GM23338 (cell line): ENCODE data around the gene SNRNP35. TPM values are rescaled to one million over a fixed set of nuclear protein-coding genes. Genes with fewer than 3 reads are reported as not detected.

Experiments
- ATAC-seq: fragments of 200-7000 bp; cut with Tn5 transposase; 3 replicates; pipeline ENCODE4 v1.9.1; 2020
- DNase-seq: peaks from one replicate; pipeline ENCODE4 v3.0.0-alpha.2; 2015; ENCODE audit warnings: low spot score
- H2AFZ ChIP-seq: fragments of 200-600 bp; sonication (generic); 2 replicates; pipeline ENCODE4 v1.8.0; 2016; ENCODE audit warnings: antibody characterized with exemption, mild to moderate bottlenecking, moderate library complexity
- H3F3A ChIP-seq: fragments of 200-600 bp; sonication (generic); replicated peaks from 2 replicates; pipeline ENCODE4 v1.8.0; 2017; ENCODE audit warnings: antibody characterized with exemption, mixed run types, low read depth
- H3K27ac ChIP-seq: fragments of 200-600 bp; sonication (generic); 2 replicates; pipeline ENCODE4 v1.6.1; 2016; ENCODE audit warnings: low read depth
- H3K27me3 ChIP-seq: fragments of 200-600 bp; sonication (generic); 2 replicates; pipeline ENCODE4 v1.8.0; 2016; ENCODE audit warnings: mild to moderate bottlenecking, mixed run types, moderate library complexity; ENCODE audit not compliant: insufficient read depth
- H3K36me3 ChIP-seq: fragments of 200-600 bp; sonication (generic); 2 replicates; pipeline ENCODE4 v1.8.0; 2016; ENCODE audit warnings: mild to moderate bottlenecking; ENCODE audit not compliant: insufficient read depth
- H3K4me1 ChIP-seq: fragments of 200-600 bp; sonication (generic); 2 replicates; pipeline ENCODE4 v1.8.0; 2016; ENCODE audit warnings: mild to moderate bottlenecking, moderate library complexity; ENCODE audit not compliant: insufficient read depth
- H3K4me2 ChIP-seq: fragments of 200-600 bp; sonication (generic); 2 replicates; pipeline ENCODE4 v1.7.1; 2017; ENCODE audit warnings: mixed run types
- H3K4me3 ChIP-seq: fragments of 200-600 bp; sonication (generic); 2 replicates; pipeline ENCODE4 v1.6.1; 2016; ENCODE audit warnings: mixed run types
- H3K79me2 ChIP-seq: fragments of 200-600 bp; sonication (generic); replicated peaks from 2 replicates; pipeline ENCODE4 v1.8.0; 2017; ENCODE audit warnings: mild to moderate bottlenecking; ENCODE audit not compliant: insufficient read depth
- H3K9me2 ChIP-seq: fragments of 200-600 bp; sonication (generic); 2 replicates; pipeline ENCODE4 v1.8.0; 2017; ENCODE audit not compliant: insufficient read depth
- H4K20me1 ChIP-seq: fragments of 200-600 bp; sonication (generic); replicated peaks from 2 replicates; pipeline ENCODE4 v1.8.0; 2017; ENCODE audit warnings: mild to moderate bottlenecking; ENCODE audit not compliant: insufficient read depth
- H3K27ac Mint-ChIP-seq: 2 replicates; pipeline ENCODE4 v1.8.0; 2020; ENCODE audit warnings: inconsistent platforms, mild to moderate bottlenecking, moderate library complexity, mixed read lengths
- H3K27me3 Mint-ChIP-seq: 3 replicates; pipeline ENCODE4 v1.8.0; 2022; ENCODE audit warnings: low read depth, mild to moderate bottlenecking, moderate library complexity, mixed read lengths, inconsistent platforms; ENCODE audit not compliant: insufficient read depth, poor library complexity
- H3K36me3 Mint-ChIP-seq: 3 replicates; pipeline ENCODE4 v1.8.0; 2021; ENCODE audit warnings: low read depth, mild to moderate bottlenecking, inconsistent platforms, moderate library complexity, mixed read lengths
- H3K4me1 Mint-ChIP-seq: 3 replicates; pipeline ENCODE4 v1.8.0; 2020; ENCODE audit warnings: mild to moderate bottlenecking, inconsistent platforms, mixed read lengths
- H3K4me3 Mint-ChIP-seq: 3 replicates; pipeline ENCODE4 v1.8.0; 2021; ENCODE audit warnings: moderate library complexity, mild to moderate bottlenecking, inconsistent platforms, mixed read lengths
- H3K9me3 Mint-ChIP-seq: 3 replicates; pipeline ENCODE4 v1.8.0; 2020; ENCODE audit warnings: moderate library complexity, mild to moderate bottlenecking, inconsistent platforms, mixed read lengths
- CREB1 ChIP-seq: fragments of 250-450 bp; sonication (Bioruptor Pico); IDR thresholded peaks from 2 replicates; pipeline ENCODE4 v1.5.0; 2020; ENCODE audit warnings: low read depth, mild to moderate bottlenecking, moderate library complexity
- EZH2phosphoT487 ChIP-seq: fragments of 200-600 bp; sonication (generic); IDR thresholded peaks from one replicate; pipeline ENCODE4 v1.8.1; 2018; ENCODE audit warnings: antibody characterized with exemption; ENCODE audit not compliant: unreplicated experiment
- NANOG ChIP-seq: IDR thresholded peaks from 2 replicates; pipeline ENCODE4 v1.6.1; 2016; ENCODE audit warnings: antibody characterized with exemption, borderline replicate concordance
- POLR2AphosphoS5 ChIP-seq: IDR thresholded peaks from 2 replicates; pipeline ENCODE4 v1.6.1; 2016; ENCODE audit warnings: antibody characterized with exemption, low read depth
- REST ChIP-seq: IDR thresholded peaks from one replicate; pipeline ENCODE4 v1.6.1; 2018; ENCODE audit warnings: antibody characterized with exemption; ENCODE audit not compliant: unreplicated experiment
- ZNF114 ChIP-seq: fragments of 250-450 bp; sonication (Bioruptor Pico); IDR thresholded peaks from 2 replicates; pipeline ENCODE4 v1.5.0; 2020; ENCODE audit warnings: mild to moderate bottlenecking, moderate library complexity
- ZNF331 ChIP-seq: fragments of 250-450 bp; sonication (Bioruptor Pico); IDR thresholded peaks from 2 replicates; pipeline ENCODE4 v1.5.0; 2020; ENCODE audit warnings: low read depth, mild to moderate bottlenecking, moderate library complexity
- polyA plus RNA-seq: library from polyadenylated mRNA; unstranded; fragments of >200 nt; fragmentation: Nextera tagmentation; extraction: Ambion mirVana; gene quantifications from 2 replicates; pipeline ENCODE4 v1.2.1, GENCODE V29; 2016
- small RNA-seq: library from RNA; depleted of rRNA; stranded (forward); fragments of <200 nt; gene quantifications from one replicate; pipeline ENCODE3, GENCODE V24; 2014; ENCODE audit warnings: low replicate concordance
- total RNA-seq: library from RNA; depleted of rRNA; stranded (reverse); fragments of >200 nt; shearing (Covaris generic); gene quantifications from 2 replicates; pipeline ENCODE4 v1.2.3, GENCODE V29; 2014; rRNA removed

SNRNP35 gene
- total and polyA plus RNA-seq, 2 experiments from 2014 or later: 8.4 to 38.4 TPM

DNA sequence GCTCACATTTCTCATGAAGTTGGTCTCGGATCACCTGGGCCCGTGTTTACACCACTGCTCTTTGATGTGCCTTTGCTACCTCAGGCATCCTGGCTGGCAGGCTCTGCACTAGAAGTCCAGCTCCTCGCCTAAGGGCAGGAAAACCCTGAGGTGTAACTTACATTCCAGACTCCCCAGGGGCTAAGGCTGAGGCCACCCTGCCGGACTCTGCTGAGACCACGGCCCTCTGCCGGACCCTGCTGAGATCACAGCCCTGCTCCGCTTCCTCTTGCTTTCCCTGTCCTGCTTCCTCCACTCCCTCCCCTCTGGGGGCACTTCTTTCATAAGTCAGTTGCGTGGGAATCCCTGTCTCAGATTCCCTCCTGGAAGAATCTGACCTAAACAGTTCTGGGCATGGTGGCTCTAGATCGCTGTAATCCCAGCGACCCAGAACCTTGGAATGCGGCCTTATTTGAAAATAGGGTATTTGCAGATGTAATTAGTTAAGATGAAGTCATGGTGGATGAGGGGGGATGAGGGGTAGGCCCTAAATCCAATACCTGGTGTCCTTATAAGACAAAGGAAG, 58.4 kb downstream of the SNRNP35 start:
- TF ChIP-seq EZH2phosphoT487 (no peak), CREB1 (CRISPR knock-in tag) (no peak), POLR2AphosphoS5 (no peak), ZNF331 (CRISPR knock-in tag) (no peak), ZNF114 (no peak), NANOG (no peak), REST (no peak)
- Mint-ChIP-seq H3K27me3 (no peaks in the 10 kb centered on the region), H3K9me3 (no peaks in the 10 kb centered on the region), H3K27ac (no peak overlapping the region; the same call in 1 of the 2 replicates), H3K4me3 (no peak overlapping the region), H3K36me3 (peaks cover 17% of the 10 kb centered on the region), H3K4me1 (peaks cover 6% of the 10 kb centered on the region; the same call in 2 of the 3 replicates)
- ATAC-seq (peak; percentile 59), DNase-seq (no peak)
- H3K4me3 ChIP-seq: no peak overlapping the region
- H3K4me1 ChIP-seq: no peaks in the 10 kb centered on the region
- H3K36me3 ChIP-seq: no peaks in the 10 kb centered on the region
- no peak overlapping the region for H2AFZ ChIP-seq
- H3F3A ChIP-seq: no peaks in the 10 kb centered on the region
- no peaks in the 10 kb centered on the region for H3K9me2 ChIP-seq
- H4K20me1 ChIP-seq: peaks cover 3% of the 10 kb centered on the region; the same call in 1 of the 2 replicates
- no peaks in the 10 kb centered on the region for H3K27me3 ChIP-seq
- H3K4me2 ChIP-seq: no peak overlapping the region
- H3K79me2 ChIP-seq: no peaks in the 10 kb centered on the region
- H3K27ac ChIP-seq: no peak overlapping the region

Small RNAs within 50 kb of the gene (small RNA-seq; reads per million reads assigned to genes)
- gene AC145423.2: not detected

Other genes with a start within 250 kb of the SNRNP35 start
- 43.2 and 77.9 TPM in 2 replicates for gene MPHOSPH9, start 225.0 kb upstream of the SNRNP35 start, total RNA-seq
- gene MPHOSPH9, start 225.0 kb upstream of the SNRNP35 start, polyA plus RNA-seq: 26.2 and 30.5 TPM in 2 replicates
- 13.3 and 14.8 TPM in 2 replicates for gene MTRFR, start 224.7 kb upstream of the SNRNP35 start, total RNA-seq
- gene MTRFR, start 224.7 kb upstream of the SNRNP35 start, polyA plus RNA-seq: 33.2 and 38.4 TPM in 2 replicates
- 240 and 244 TPM in 2 replicates for gene CDK2AP1, start 186.3 kb upstream of the SNRNP35 start, total RNA-seq
- gene CDK2AP1, start 186.3 kb upstream of the SNRNP35 start, polyA plus RNA-seq: 207 and 232 TPM in 2 replicates
- 49.1 and 49.5 TPM in 2 replicates for gene SBNO1, start 93.3 kb upstream of the SNRNP35 start, total RNA-seq
- gene SBNO1, start 93.3 kb upstream of the SNRNP35 start, polyA plus RNA-seq: 25.3 and 34.9 TPM in 2 replicates
- 29.0 and 29.3 TPM in 2 replicates for gene KMT5A, start 74.0 kb upstream of the SNRNP35 start, total RNA-seq
- 12.9 and 19.0 TPM in 2 replicates for gene KMT5A, start 74.0 kb upstream of the SNRNP35 start, polyA plus RNA-seq
- 0.58 and 1.4 TPM in 2 replicates for gene RILPL2, start 21.5 kb upstream of the SNRNP35 start, total RNA-seq
- 1.8 and 2.0 TPM in 2 replicates for gene RILPL2, start 21.5 kb upstream of the SNRNP35 start, polyA plus RNA-seq
- 5.8 and 7.9 TPM in 2 replicates for gene RILPL1, start 75.6 kb downstream of the SNRNP35 start, total RNA-seq
- gene RILPL1, start 75.6 kb downstream of the SNRNP35 start, polyA plus RNA-seq: 3.9 and 4.4 TPM in 2 replicates
- 253 and 262 TPM in 2 replicates for gene TMED2, start 126.4 kb downstream of the SNRNP35 start, total RNA-seq
- gene TMED2, start 126.4 kb downstream of the SNRNP35 start, polyA plus RNA-seq: 138 and 174 TPM in 2 replicates
- gene DDX55, start 144.0 kb downstream of the SNRNP35 start, total RNA-seq: 39.8 and 59.2 TPM in 2 replicates
- gene DDX55, start 144.0 kb downstream of the SNRNP35 start, polyA plus RNA-seq: 36.2 and 53.3 TPM in 2 replicates
- 90.8 and 117 TPM in 2 replicates for gene EIF2B1, start 175.5 kb downstream of the SNRNP35 start, total RNA-seq
- gene EIF2B1, start 175.5 kb downstream of the SNRNP35 start, polyA plus RNA-seq: 30.2 and 33.5 TPM in 2 replicates
- 19.6 and 27.7 TPM in 2 replicates for gene GTF2H3, start 175.7 kb downstream of the SNRNP35 start, total RNA-seq
- gene GTF2H3, start 175.7 kb downstream of the SNRNP35 start, polyA plus RNA-seq: 10.5 and 11.1 TPM in 2 replicates
- 6.0 and 6.8 TPM in 2 replicates for gene TCTN2, start 213.0 kb downstream of the SNRNP35 start, total RNA-seq
- 2.7 and 3.0 TPM in 2 replicates for gene TCTN2, start 213.0 kb downstream of the SNRNP35 start, polyA plus RNA-seq